Lower leg skin (tissue), 4 donors: Measurements from ENCODE around the gene EMC1. TPM values are rescaled to one million over a fixed set of nuclear protein-coding genes. Genes with fewer than 3 reads are reported as not detected.
"Not testable (repeated sequence)": the region's sequence is repeated elsewhere in the genome, so short reads cannot be mapped to it uniquely, and the experiment has no call there.

Experiments used
- DNase-seq, 2 donors: peaks; one replicate each; pipeline ENCODE4 v3.0.0-alpha.2; 2019; ENCODE audit warnings: low spot score in 2 of 2
- H3K4me3 ChIP-seq: fragments of 200-600 bp; sonication (generic); 2 replicates; pipeline ENCODE4 v1.5.1; 2017; ENCODE audit warnings: mild to moderate bottlenecking, low read depth; ENCODE audit not compliant: poor library complexity, severe bottlenecking
- CTCF ChIP-seq, 3 donors: fragments of 450-650 bp; IDR thresholded peaks; one replicate each; pipeline ENCODE4 v1.5.1; 2016; ENCODE audit warnings: antibody characterized with exemption in 3 of 3, mild to moderate bottlenecking in 3 of 3, moderate library complexity in 2 of 3
- POLR2A ChIP-seq, 2 donors: fragments of 450-650 bp; IDR thresholded peaks; one replicate each; pipeline ENCODE4 v1.6.1; 2016 to 2017; ENCODE audit warnings: antibody characterized with exemption in 2 of 2, mild to moderate bottlenecking in 1 of 2, moderate library complexity in 1 of 2
- WGBS, 2 donors: methylation state at CpG; one replicate each; pipeline ENCODE4 v1.1.5; 2018; 5-methylcytosine and 5-hydroxymethylcytosine counted together
- intact Hi-C: fragments of 100-400 bp; cut with DNase I; formaldehyde crosslinking; loops from one replicate; pipeline ENCODE4 v1.15.0; 2023; ENCODE audit warnings: low total_unique reads
- total RNA-seq, 4 donors: library from RNA; depleted of rRNA; stranded (reverse); fragments of >200 nt; gene quantifications; one replicate each; pipeline ENCODE4 v1.1.0, GENCODE V29; 2016

The EMC1 gene
- total RNA-seq, 4 donors from 2014 or later, result 26.7 to 31.8 (median 30.2) TPM

GRCh38 chr1:19262047-19262446 is 10.7 kb upstream of the EMC1 start:
- WGBS, 2 donors, result 66 to 78% methylated on average over 3 to 5 of the region's 5 CpGs
- DNase-seq, result no peak

GRCh38 chr1:19260211-19261138 is 9.2 kb upstream of the EMC1 start:
- WGBS, 2 donors, result 60 to 69% methylated on average over 19 to 21 of the region's 21 CpGs
- DNase-seq, result no peak
- H3K4me3 ChIP-seq, result no peak overlapping the region
- no peak for TF ChIP-seq POLR2A (IDR thresholded peaks at IDR 0.05)
- TF ChIP-seq CTCF (IDR thresholded peaks at IDR 0.05), result no peak
- intact Hi-C loops, result no loop called here

More at GRCh38 chr1:19262047-19262446, 10.7 kb upstream of the EMC1 start:
- TF ChIP-seq POLR2A (IDR thresholded peaks at IDR 0.05) (no peak), CTCF (IDR thresholded peaks at IDR 0.05) (no peak)
- H3K4me3 ChIP-seq, result no peak overlapping the region
- intact Hi-C loops, result no loop called here

- WGBS, 2 donors, result 90 to 92% methylated on average over 10 of the region's 10 CpGs
- intact Hi-C loops, result no loop called here
- no peak for TF ChIP-seq CTCF (IDR thresholded peaks at IDR 0.05)
- no peak for TF ChIP-seq POLR2A (IDR thresholded peaks at IDR 0.05)
Observed at GRCh38 chr1:19258353-19258752, 7.0 kb upstream of the EMC1 start.

GRCh38 chr1:19257178-19257914 is 6.0 kb upstream of the EMC1 start:
- H3K4me3 ChIP-seq, result no peak overlapping the region
- intact Hi-C loops, result no loop called here
- no peak for DNase-seq
- no peak for TF ChIP-seq CTCF (IDR thresholded peaks at IDR 0.05)
- no peak for TF ChIP-seq POLR2A (IDR thresholded peaks at IDR 0.05)
- WGBS, 2 donors, result 61 to 72% methylated on average over 15 of the region's 15 CpGs

More at GRCh38 chr1:19258353-19258752, 7.0 kb upstream of the EMC1 start:
- DNase-seq, result no peak
- H3K4me3 ChIP-seq, result no peak overlapping the region

- intact Hi-C loops, DNase-seq, H3K4me3 ChIP-seq: not testable (repeated sequence)
- 91% methylated on average over 5 of the region's 5 CpGs for WGBS, 2 donors
Observed at GRCh38 chr1:19256301-19256700, 5.0 kb upstream of the EMC1 start.

GRCh38 chr1:19255288-19255687 is 4.0 kb upstream of the EMC1 start:
- intact Hi-C loops, result no loop called here
- H3K4me3 ChIP-seq, result no peak overlapping the region
- WGBS, 2 donors, result 74 to 79% methylated on average over 4 of the region's 4 CpGs
- no peak for TF ChIP-seq POLR2A (IDR thresholded peaks at IDR 0.05)
- TF ChIP-seq CTCF (IDR thresholded peaks at IDR 0.05), result no peak
- DNase-seq, result no peak
